ENCODE measurements around the gene ANAPC13.

DNA sequence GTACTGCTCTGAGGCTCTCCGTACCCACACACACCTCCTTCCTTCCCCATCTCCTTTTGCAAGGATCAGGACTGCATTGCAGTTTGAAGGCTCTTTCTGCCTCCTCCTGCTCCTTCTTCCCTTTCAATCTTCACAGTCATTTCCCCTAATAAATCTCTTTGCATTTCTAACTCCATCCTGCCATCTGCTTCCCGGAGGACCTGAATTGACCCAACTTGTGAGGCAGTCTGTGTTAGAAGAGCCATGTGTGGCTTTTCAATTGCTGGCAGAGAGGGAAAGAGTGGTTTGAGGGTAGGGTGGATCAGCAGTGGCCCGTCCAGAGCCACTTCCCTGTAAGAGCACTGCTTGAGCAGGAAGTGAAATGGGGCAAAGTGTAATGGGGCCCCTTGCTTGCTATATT, 35.8 kb downstream of the ANAPC13 start:
- TF ChIP-seq ZFX (IDR thresholded peaks at IDR 0.05) = no peak
- TF ChIP-seq, protein P1, sequence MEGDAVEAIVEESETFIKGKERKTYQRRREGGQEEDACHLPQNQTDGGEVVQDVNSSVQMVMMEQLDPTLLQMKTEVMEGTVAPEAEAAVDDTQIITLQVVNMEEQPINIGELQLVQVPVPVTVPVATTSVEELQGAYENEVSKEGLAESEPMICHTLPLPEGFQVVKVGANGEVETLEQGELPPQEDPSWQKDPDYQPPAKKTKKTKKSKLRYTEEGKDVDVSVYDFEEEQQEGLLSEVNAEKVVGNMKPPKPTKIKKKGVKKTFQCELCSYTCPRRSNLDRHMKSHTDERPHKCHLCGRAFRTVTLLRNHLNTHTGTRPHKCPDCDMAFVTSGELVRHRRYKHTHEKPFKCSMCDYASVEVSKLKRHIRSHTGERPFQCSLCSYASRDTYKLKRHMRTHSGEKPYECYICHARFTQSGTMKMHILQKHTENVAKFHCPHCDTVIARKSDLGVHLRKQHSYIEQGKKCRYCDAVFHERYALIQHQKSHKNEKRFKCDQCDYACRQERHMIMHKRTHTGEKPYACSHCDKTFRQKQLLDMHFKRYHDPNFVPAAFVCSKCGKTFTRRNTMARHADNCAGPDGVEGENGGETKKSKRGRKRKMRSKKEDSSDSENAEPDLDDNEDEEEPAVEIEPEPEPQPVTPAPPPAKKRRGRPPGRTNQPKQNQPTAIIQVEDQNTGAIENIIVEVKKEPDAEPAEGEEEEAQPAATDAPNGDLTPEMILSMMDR (IDR thresholded peaks at IDR 0.05 in 2 of 3, conservative IDR thresholded peaks at IDR 0.05 in 1 of 3; ENCODE audit: borderline replicate concordance in 1 of 3, insufficient read depth in 1 of 3, low read depth in 2 of 3, low read length in 2 of 3) = no peak
- no peak for TF ChIP-seq YY1 (IDR thresholded peaks at IDR 0.05; ENCODE audit: extremely low read depth, insufficient replicate concordance, low read depth, low read length)
- TF ChIP-seq POLR2AphosphoS5 (IDR thresholded peaks at IDR 0.05; ENCODE audit: low read depth, low read length) = no peak
- TF ChIP-seq CEBPB (IDR thresholded peaks at IDR 0.05; ENCODE audit: low read depth) = no peak
- no peak for TF ChIP-seq POLR2A (IDR thresholded peaks at IDR 0.05; ENCODE audit: borderline replicate concordance, extremely low read depth, insufficient read depth, insufficient read length)
- no peak for TF ChIP-seq SIN3A (IDR thresholded peaks at IDR 0.05; ENCODE audit: low read depth)
- no peak for TF ChIP-seq EZH2phosphoT487 (IDR thresholded peaks at IDR 0.05; ENCODE audit: borderline replicate concordance)
- no peak for TF ChIP-seq ZNF274 (IDR thresholded peaks at IDR 0.05; ENCODE audit: low read depth, low read length)
- no peak for TF ChIP-seq EZH2 (IDR thresholded peaks at IDR 0.05)

Data from HCT116 (cell line).